GM12878 (cell line): ENCODE results near the gene HDAC8. TPM values are rescaled to one million over a fixed set of nuclear protein-coding genes. Genes with fewer than 3 reads are reported as not detected.

Experiments used
- ATAC-seq: fragments of 200-7000 bp; cut with Tn5 transposase; 3 replicates; pipeline ENCODE4 v1.9.1; 2020; ENCODE audit warnings: mild to moderate bottlenecking, moderate library complexity
- BruUV-seq: library from RNA; stranded (reverse); fragments of 400-500 nt; replicated peaks from 2 replicates; lab custom pipeline; 2021; lab: Mats Ljungman, UMichigan
- CTCF ChIA-PET: fragments of 300-600 bp; sonication (Branson Sonifier 250); formaldehyde crosslinking; extraction: SDS; loops from one replicate; lab custom pipeline; 2021; ENCODE audit warnings: inconsistent platforms; lab: Yijun Ruan, JAX
- POLR2A ChIA-PET: fragments of 350-600 bp; formaldehyde crosslinking; extraction: SDS; loops from one replicate; lab custom pipeline; 2021; ENCODE audit warnings: inconsistent platforms; lab: Charles Lee
- RAD21 ChIA-PET: fragments of 300-600 bp; sonication (Branson Sonifier 250); formaldehyde crosslinking; loops from one replicate; lab custom pipeline; 2023; ENCODE audit warnings: antibody characterized with exemption; ENCODE audit not compliant: unreplicated experiment; lab: Charles Lee
- SMC1A ChIA-PET: fragments of 300-600 bp; sonication (Branson Sonifier 250); formaldehyde crosslinking; loops from one replicate; lab custom pipeline; 2023; ENCODE audit not compliant: unreplicated experiment, uncharacterized antibody; lab: Charles Lee
- DNase-seq: peaks from one replicate; pipeline ENCODE4 v3.0.0-alpha.2; 2011; ENCODE audit warnings: low read depth, low spot score
- FAIRE-seq: peaks from 3 replicates; lab custom pipeline; 2011; peaks lifted over from hg19 to GRCh38; lab: Jason Lieb, UNC
- H2AFZ ChIP-seq: 2 replicates; pipeline ENCODE4 v1.6.0; 2011; ENCODE audit warnings: low read depth, low read length, control low read depth; ENCODE audit not compliant: control insufficient read depth
- H3K27ac ChIP-seq: 2 replicates; pipeline ENCODE4 v1.5.1; 2011; ENCODE audit warnings: control low read depth; ENCODE audit not compliant: control insufficient read depth, insufficient read depth
- H3K27me3 ChIP-seq, 2 experiments: replicated peaks in 1 of 2; 2 replicates each; pipeline versions ENCODE4 v1.6.0 to v1.6.1; 2011; ENCODE audit warnings: low read length in 1 of 2; ENCODE audit not compliant: control insufficient read depth in 2 of 2, insufficient read depth in 2 of 2
- H3K36me3 ChIP-seq, 2 experiments: 2 replicates each; pipeline ENCODE4 v1.5.1; 2011; ENCODE audit warnings: low read length in 1 of 2; ENCODE audit not compliant: control insufficient read depth in 2 of 2, insufficient read depth in 2 of 2
- H3K4me1 ChIP-seq: 2 replicates; pipeline ENCODE4 v1.6.1; 2011; ENCODE audit warnings: mild to moderate bottlenecking, low read length, moderate library complexity, mixed read lengths; ENCODE audit not compliant: control insufficient read depth, insufficient read depth
- H3K4me2 ChIP-seq: 2 replicates; pipeline ENCODE4 v1.6.0; 2011; ENCODE audit warnings: control low read depth; ENCODE audit not compliant: control insufficient read depth, insufficient read depth
- H3K4me3 ChIP-seq: fragments of 200-600 bp; sonication (generic); 2 replicates; pipeline ENCODE4 v1.5.1; 2016
- H3K79me2 ChIP-seq: 2 replicates; pipeline ENCODE4 v1.6.0; 2011; ENCODE audit warnings: low read length; ENCODE audit not compliant: control insufficient read depth, insufficient read depth
- H3K9ac ChIP-seq: 2 replicates; pipeline ENCODE4 v1.8.0; 2011; ENCODE audit warnings: low read length, control low read depth, mixed read lengths; ENCODE audit not compliant: control insufficient read depth, insufficient read depth
- H3K9me3 ChIP-seq: replicated peaks from 3 replicates; pipeline ENCODE4 v1.5.1; 2011; ENCODE audit warnings: mild to moderate bottlenecking, low read length; ENCODE audit not compliant: control insufficient read depth, insufficient read depth
- H4K20me1 ChIP-seq: 2 replicates; pipeline ENCODE4 v1.6.0; 2011; ENCODE audit not compliant: control insufficient read depth, insufficient read depth
- EZH2 ChIP-seq: IDR thresholded peaks from 2 replicates; pipeline ENCODE4 v1.6.1; 2012; ENCODE audit warnings: low read depth, mild to moderate bottlenecking, control low read depth, inconsistent platforms, low read length, borderline replicate concordance; ENCODE audit not compliant: control insufficient read depth
- HDAC6 ChIP-seq: fragments of 200-600 bp; sonication (generic); IDR thresholded peaks from one replicate; pipeline ENCODE4 v1.8.0; 2017; ENCODE audit warnings: antibody characterized with exemption; ENCODE audit not compliant: unreplicated experiment
- IKZF2 ChIP-seq, 2 experiments: fragments of 450-650 bp; IDR thresholded peaks; 2 replicates each; pipeline ENCODE4 v1.6.1; 2017; ENCODE audit warnings: mild to moderate bottlenecking in 2 of 2, moderate library complexity in 2 of 2
- IRF3 ChIP-seq: fragments of 450-650 bp; IDR thresholded peaks from 2 replicates; pipeline ENCODE4 v1.6.1; 2014; ENCODE audit warnings: mild to moderate bottlenecking
- LARP7 ChIP-seq: fragments of 450-650 bp; IDR thresholded peaks from 2 replicates; pipeline ENCODE4 v1.6.1; 2017; ENCODE audit warnings: mild to moderate bottlenecking
- MLLT1 ChIP-seq: fragments of 450-650 bp; IDR thresholded peaks from 2 replicates; pipeline ENCODE4 v1.6.1; 2016; ENCODE audit warnings: mild to moderate bottlenecking
- MTA2 ChIP-seq: fragments of 450-650 bp; IDR thresholded peaks from 2 replicates; pipeline ENCODE4 v1.6.1; 2016; ENCODE audit warnings: low read depth, mild to moderate bottlenecking, moderate library complexity
- NBN ChIP-seq: fragments of 450-650 bp; IDR thresholded peaks from 2 replicates; pipeline ENCODE4 v1.6.1; 2016
- POLR2AphosphoS5 ChIP-seq: IDR thresholded peaks from 2 replicates; pipeline ENCODE4 v1.6.1; 2011; ENCODE audit warnings: mild to moderate bottlenecking, low read length, inconsistent platforms
- RBBP5 ChIP-seq: fragments of 200-600 bp; sonication (generic); conservative IDR thresholded peaks from 2 replicates; pipeline ENCODE4 v1.6.1; 2016
- RELB ChIP-seq: fragments of 450-650 bp; IDR thresholded peaks from 2 replicates; pipeline ENCODE4 v1.6.1; 2017; ENCODE audit warnings: low read depth, mild to moderate bottlenecking, moderate library complexity
- WGBS: methylation state at CpG from one replicate; pipeline ENCODE4 v1.1.6; 2016; ENCODE audit warnings: low lambda C conversion rate; ENCODE audit not compliant: insufficient replicate concordance, insufficient coverage; ENCODE audit errors: missing lambda C conversion rate; 5-methylcytosine and 5-hydroxymethylcytosine counted together
- in situ Hi-C: fragments of 300-500 bp; cut with MboI; formaldehyde crosslinking; loops from 9 replicates; pipeline ENCODE4 v1.14.3; 2018; ENCODE audit warnings: mixed read lengths
- intact Hi-C: fragments of 100-400 bp; cut with micrococcal nuclease; formaldehyde crosslinking; loops from one replicate; pipeline ENCODE4 v1.14.2; 2022; ENCODE audit not compliant: unreplicated experiment
- polyA plus RNA-seq, 11 experiments: library from polyadenylated mRNA; depleted of rRNA in 4 of 11; unstranded in 6 of 11; stranded (reverse) in 5 of 11; fragments of >200 nt; fragmentation: Nextera tagmentation in 4 of 11; fragmentation: Illumina TruSeq in 1 of 11; extraction: Ambion mirVana in 4 of 11; extraction: Trizol in 1 of 11; gene quantifications; 1 replicate in 1 of 11; 2 replicates in 10 of 11; pipeline versions ENCODE4 v1.2.1 to v1.2.3, GENCODE V29; 2011 to 2016; ENCODE audit warnings: inconsistent platforms in 2 of 11, missing spikeins in 2 of 11, low read depth in 1 of 11
- total RNA-seq, 4 experiments: library from RNA; depleted of rRNA in 3 of 4; stranded (reverse); fragments of >200 nt in 3 of 4; fragmentation: Illumina TruSeq in 1 of 4; extraction: Trizol in 1 of 4; gene quantifications; 2 replicates each; pipeline versions ENCODE4 v1.2.1 to v1.2.3, GENCODE V29; 2013 to 2021

The HDAC8 gene
- total and polyA plus RNA-seq, 10 of the 15 experiments (the other 5 are each of a cell fraction or from before 2014, with no cell fraction given), result 18.1 to 34.7 (median 29.1) TPM

- Histone ChIP-seq H3K4me2 (no peak overlapping the region), H3K79me2 (no peaks in the 10 kb centered on the region), H4K20me1 (no peaks in the 10 kb centered on the region), H3K27me3 (no peaks in the 10 kb centered on the region; a peak in 1 of 4 replicates), H3K9me3 (no peaks in the 10 kb centered on the region), H3K9ac (no peak overlapping the region), H3K4me3 (no peak overlapping the region), H3K4me1 (no peaks in the 10 kb centered on the region), H3K27ac (no peak overlapping the region), H3K36me3 (no peaks in the 10 kb centered on the region; a peak in 1 of 4 replicates), H2AFZ (no peak overlapping the region)
- POLR2A ChIA-PET, result no interaction called here
- FAIRE-seq (no peak), ATAC-seq (no peak), DNase-seq (no peak)
- no TSS peak for BruUV-seq
- CTCF ChIA-PET, result no interaction called here
- intact Hi-C loops, result no loop called here
- in situ Hi-C loops, result no loop called here
- SMC1A ChIA-PET, result interaction anchor here (1.0 kb wide), 1 partner anchor 42 kb away, joined by 4 read pairs; no protein-coding TSS in a partner anchor
- RAD21 ChIA-PET, result no interaction called here
- TF ChIP-seq POLR2AphosphoS5, result no peak
- whole genome bisulfite sequencing, result 43% methylated on average over 7 of the region's 7 CpGs
These were observed 232.6 kb downstream of the HDAC8 start for GRCh38 chrX:72340041-72340440.

- H3K9me3 ChIP-seq, result no peaks in the 10 kb centered on the region
- H3K36me3 ChIP-seq, result no peaks in the 10 kb centered on the region
- FAIRE-seq (no peak), DNase-seq (no peak), ATAC-seq (no peak)
- no peak overlapping the region for H3K4me3 ChIP-seq
- ChIA-PET SMC1A (no interaction called here), CTCF (no interaction called here), POLR2A (no interaction called here), RAD21 (no interaction called here)
- no peaks in the 10 kb centered on the region for H3K4me1 ChIP-seq
- 66% methylated on average over 3 of the region's 3 CpGs for WGBS
- H3K9ac ChIP-seq, result no peak overlapping the region
- H4K20me1 ChIP-seq, result no peaks in the 10 kb centered on the region
- in situ Hi-C loops, result no loop called here
- no TSS peak for BruUV-seq
- no peak for TF ChIP-seq MTA2
- no peak for TF ChIP-seq NBN
- no peak for TF ChIP-seq MLLT1
- TF ChIP-seq IKZF2 (IDR thresholded peaks at IDR 0.05), result no peak
- TF ChIP-seq EZH2, result no peak
- no peak for TF ChIP-seq RBBP5
- no peak for TF ChIP-seq LARP7
- no peak for TF ChIP-seq IRF3
- TF ChIP-seq HDAC6, result no peak
- no peak for TF ChIP-seq RELB
- no peak overlapping the region for H2AFZ ChIP-seq
- no peak overlapping the region for H3K4me2 ChIP-seq
- H3K79me2 ChIP-seq, result no peaks in the 10 kb centered on the region
- no peaks in the 10 kb centered on the region for H3K27me3 ChIP-seq
- intact Hi-C loops, result no loop called here
- no peak overlapping the region for H3K27ac ChIP-seq
These were observed 242.5 kb downstream of the HDAC8 start for GRCh38 chrX:72330131-72330530.
